Natural killer cell (primary cell): ENCODE results near the gene FZD8. TPM values are rescaled to one million over a fixed set of nuclear protein-coding genes. Genes with fewer than 3 reads are reported as not detected.

ENCODE experiments used
- ATAC-seq, 3 donors: fragments of 150-1000 bp in 2 of 3; fragments of 200-7000 bp in 1 of 3; cut with Tn5 transposase; 1 replicate in 1 of 3; 2 replicates in 2 of 3; pipeline ENCODE4 v1.10.0; 2021; ENCODE audit warnings: mild to moderate bottlenecking in 2 of 3, moderate library complexity in 2 of 3
- DNase-seq, 2 donors: peaks; one replicate each; pipeline versions ENCODE4 v3.0.0 to v3.0.0-alpha.2; 2013 to 2021; ENCODE audit warnings: mixed read lengths in 1 of 2
- H3K27ac ChIP-seq: one replicate; pipeline ENCODE4 v1.5.1; 2013; ENCODE audit warnings: mild to moderate bottlenecking, low read length
- H3K27me3 ChIP-seq: one replicate; pipeline ENCODE4 v1.6.1; 2013; ENCODE audit warnings: low read length; ENCODE audit not compliant: control insufficient read depth, insufficient read depth
- H3K36me3 ChIP-seq: one replicate; pipeline ENCODE4 v1.6.1; 2013; ENCODE audit warnings: low read length; ENCODE audit not compliant: control insufficient read depth, insufficient read depth
- H3K4me1 ChIP-seq: one replicate; pipeline ENCODE4 v1.6.1; 2013; ENCODE audit warnings: low read length; ENCODE audit not compliant: control insufficient read depth, insufficient read depth
- H3K4me3 ChIP-seq: one replicate; pipeline ENCODE4 v1.5.1; 2013; ENCODE audit warnings: low read length
- H3K9me3 ChIP-seq: one replicate; pipeline ENCODE4 v1.6.1; 2013; ENCODE audit warnings: low read length; ENCODE audit not compliant: control insufficient read depth, insufficient read depth
- H3K27ac Mint-ChIP-seq, 2 donors: one replicate each; pipeline ENCODE4 v1.8.0; 2022; ENCODE audit warnings: mild to moderate bottlenecking in 2 of 2, mixed read lengths in 2 of 2, moderate library complexity in 1 of 2
- H3K27me3 Mint-ChIP-seq, 2 donors: one replicate each; pipeline ENCODE4 v1.8.0; 2022; ENCODE audit warnings: low read depth in 2 of 2, mixed read lengths in 2 of 2
- H3K36me3 Mint-ChIP-seq: one replicate; pipeline ENCODE4 v1.8.0; 2022; ENCODE audit warnings: mixed read lengths
- H3K4me1 Mint-ChIP-seq, 2 donors: one replicate each; pipeline ENCODE4 v1.8.0; 2022; ENCODE audit warnings: mixed read lengths in 2 of 2
- H3K4me3 Mint-ChIP-seq: one replicate; pipeline ENCODE4 v1.8.0; 2022; ENCODE audit warnings: mild to moderate bottlenecking, moderate library complexity, mixed read lengths
- H3K9me3 Mint-ChIP-seq, 2 donors: one replicate each; pipeline ENCODE4 v1.8.0; 2022; ENCODE audit warnings: mixed read lengths in 2 of 2
- WGBS: methylation state at CpG from one replicate; pipeline ENCODE4 v1.1.7; 2013; ENCODE audit warnings: missing lambda C conversion rate; ENCODE audit not compliant: insufficient coverage; 5-methylcytosine and 5-hydroxymethylcytosine counted together
- intact Hi-C: fragments of 100-400 bp; cut with micrococcal nuclease; formaldehyde crosslinking; loops from one replicate; pipeline ENCODE4 v1.14.2; 2022
- total RNA-seq, 4 donors: library from RNA; stranded (reverse); fragments of 120-200 nt in 1 of 4; gene quantifications; one replicate each; pipeline versions ENCODE4 v1.2.3 to v1.2.4, GENCODE V29; 2013 to 2022
- TF ChIP-seq, protein P1 (sequence below): fragments of 200-600 bp; IDR thresholded peaks from one replicate; pipeline ENCODE4 v1.8.0; 2022; ENCODE audit warnings: antibody characterized with exemption

FZD8 gene
- total RNA-seq, 3 donors from 2014 or later (not counting 1 experiment from before 2014, with no cell fraction given): 0.85 to 1.4 (median 1.4) TPM

- H3K4me1 Mint-ChIP-seq: peaks cover 27 to 38% of the 10 kb centered on the region in 2 donors
- no peak overlapping the region for H3K27ac ChIP-seq
- H3K27me3 ChIP-seq: peaks cover 20% of the 10 kb centered on the region
- H3K27me3 Mint-ChIP-seq: peaks cover 35 to 42% of the 10 kb centered on the region in 2 donors
- H3K27ac Mint-ChIP-seq: no peak overlapping the region
- H3K9me3 Mint-ChIP-seq: no peaks in the 10 kb centered on the region
- peaks cover 35% of the 10 kb centered on the region for H3K4me1 ChIP-seq
- ATAC-seq: peak; percentile 30 to 48 (median 45)
- DNase-seq: peak; percentile 24 to 57
- H3K9me3 ChIP-seq: no peaks in the 10 kb centered on the region
- 1% methylated on average over 53 of the region's 53 CpGs for WGBS
- TF ChIP-seq, protein P1, sequence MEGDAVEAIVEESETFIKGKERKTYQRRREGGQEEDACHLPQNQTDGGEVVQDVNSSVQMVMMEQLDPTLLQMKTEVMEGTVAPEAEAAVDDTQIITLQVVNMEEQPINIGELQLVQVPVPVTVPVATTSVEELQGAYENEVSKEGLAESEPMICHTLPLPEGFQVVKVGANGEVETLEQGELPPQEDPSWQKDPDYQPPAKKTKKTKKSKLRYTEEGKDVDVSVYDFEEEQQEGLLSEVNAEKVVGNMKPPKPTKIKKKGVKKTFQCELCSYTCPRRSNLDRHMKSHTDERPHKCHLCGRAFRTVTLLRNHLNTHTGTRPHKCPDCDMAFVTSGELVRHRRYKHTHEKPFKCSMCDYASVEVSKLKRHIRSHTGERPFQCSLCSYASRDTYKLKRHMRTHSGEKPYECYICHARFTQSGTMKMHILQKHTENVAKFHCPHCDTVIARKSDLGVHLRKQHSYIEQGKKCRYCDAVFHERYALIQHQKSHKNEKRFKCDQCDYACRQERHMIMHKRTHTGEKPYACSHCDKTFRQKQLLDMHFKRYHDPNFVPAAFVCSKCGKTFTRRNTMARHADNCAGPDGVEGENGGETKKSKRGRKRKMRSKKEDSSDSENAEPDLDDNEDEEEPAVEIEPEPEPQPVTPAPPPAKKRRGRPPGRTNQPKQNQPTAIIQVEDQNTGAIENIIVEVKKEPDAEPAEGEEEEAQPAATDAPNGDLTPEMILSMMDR: no peak
- no peaks in the 10 kb centered on the region for H3K36me3 ChIP-seq
- intact Hi-C loops: loop anchor here (10.0 kb wide), 1 partner anchor 516 kb away; the partner anchor contains the start of gene CREM
- H3K36me3 Mint-ChIP-seq: no peaks in the 10 kb centered on the region
- peak overlapping the region; percentile 17 for H3K4me3 ChIP-seq
- peak overlapping the region; percentile 90 for H3K4me3 Mint-ChIP-seq
Observed at GRCh38 chr10:35640474-35640873, 1.6 kb downstream of the FZD8 start.

- Histone ChIP-seq H3K27me3 (peaks cover 20% of the 10 kb centered on the region), H3K36me3 (no peaks in the 10 kb centered on the region), H3K4me3 (no peak overlapping the region), H3K27ac (no peak overlapping the region), H3K4me1 (peaks cover 35% of the 10 kb centered on the region), H3K9me3 (no peaks in the 10 kb centered on the region)
- Mint-ChIP-seq H3K4me1 (peaks cover 27 to 38% of the 10 kb centered on the region in 2 donors), H3K36me3 (no peaks in the 10 kb centered on the region), H3K27ac (no peak overlapping the region), H3K4me3 (peak overlapping the region; percentile 90), H3K27me3 (peaks cover 34 to 43% of the 10 kb centered on the region in 2 donors), H3K9me3 (no peaks in the 10 kb centered on the region)
- TF ChIP-seq, protein P1: no peak
- peak in 1 of 2 donors; percentile 9 for DNase-seq
- no peak for ATAC-seq
- 4% methylated on average over 83 of the region's 83 CpGs for WGBS
- intact Hi-C loops: loop anchor here (5.0 to 10.0 kb wide), 2 partner anchors 515 to 1087 kb away; partner anchors contain the start of gene CREM
Observed at GRCh38 chr10:35639728-35640401, 2.2 kb downstream of the FZD8 start.

- intact Hi-C loops: loop anchor here (5.0 kb wide), 1 partner anchor 1088 kb away; no protein-coding TSS in a partner anchor
- Mint-ChIP-seq H3K4me3 (peak overlapping the region; percentile 80), H3K36me3 (no peaks in the 10 kb centered on the region), H3K9me3 (no peaks in the 10 kb centered on the region), H3K27ac (no peak overlapping the region), H3K4me1 (peaks cover 20 to 37% of the 10 kb centered on the region in 2 donors), H3K27me3 (peaks cover 37 to 38% of the 10 kb centered on the region in 2 donors)
- Histone ChIP-seq H3K4me3 (no peak overlapping the region), H3K27ac (no peak overlapping the region), H3K4me1 (peaks cover 35% of the 10 kb centered on the region), H3K27me3 (peaks cover 20% of the 10 kb centered on the region), H3K36me3 (no peaks in the 10 kb centered on the region), H3K9me3 (no peaks in the 10 kb centered on the region)
- no peak for ATAC-seq
- no peak for DNase-seq
- TF ChIP-seq, protein P1: no peak
- 15% methylated on average over 55 of the region's 57 CpGs for WGBS
Observed at GRCh38 chr10:35639021-35639727, 2.9 kb downstream of the FZD8 start.
